ENCODE results near the gene RPS26. TPM values are rescaled to one million over a fixed set of nuclear protein-coding genes. Genes with fewer than 3 reads are reported as not detected.

Gene RPS26
- total RNA-seq, 5 donors from 2014 or later (not counting 1 experiment from before 2014, with no cell fraction given) = 30.3 to 141 (median 49.9) TPM

DNA sequence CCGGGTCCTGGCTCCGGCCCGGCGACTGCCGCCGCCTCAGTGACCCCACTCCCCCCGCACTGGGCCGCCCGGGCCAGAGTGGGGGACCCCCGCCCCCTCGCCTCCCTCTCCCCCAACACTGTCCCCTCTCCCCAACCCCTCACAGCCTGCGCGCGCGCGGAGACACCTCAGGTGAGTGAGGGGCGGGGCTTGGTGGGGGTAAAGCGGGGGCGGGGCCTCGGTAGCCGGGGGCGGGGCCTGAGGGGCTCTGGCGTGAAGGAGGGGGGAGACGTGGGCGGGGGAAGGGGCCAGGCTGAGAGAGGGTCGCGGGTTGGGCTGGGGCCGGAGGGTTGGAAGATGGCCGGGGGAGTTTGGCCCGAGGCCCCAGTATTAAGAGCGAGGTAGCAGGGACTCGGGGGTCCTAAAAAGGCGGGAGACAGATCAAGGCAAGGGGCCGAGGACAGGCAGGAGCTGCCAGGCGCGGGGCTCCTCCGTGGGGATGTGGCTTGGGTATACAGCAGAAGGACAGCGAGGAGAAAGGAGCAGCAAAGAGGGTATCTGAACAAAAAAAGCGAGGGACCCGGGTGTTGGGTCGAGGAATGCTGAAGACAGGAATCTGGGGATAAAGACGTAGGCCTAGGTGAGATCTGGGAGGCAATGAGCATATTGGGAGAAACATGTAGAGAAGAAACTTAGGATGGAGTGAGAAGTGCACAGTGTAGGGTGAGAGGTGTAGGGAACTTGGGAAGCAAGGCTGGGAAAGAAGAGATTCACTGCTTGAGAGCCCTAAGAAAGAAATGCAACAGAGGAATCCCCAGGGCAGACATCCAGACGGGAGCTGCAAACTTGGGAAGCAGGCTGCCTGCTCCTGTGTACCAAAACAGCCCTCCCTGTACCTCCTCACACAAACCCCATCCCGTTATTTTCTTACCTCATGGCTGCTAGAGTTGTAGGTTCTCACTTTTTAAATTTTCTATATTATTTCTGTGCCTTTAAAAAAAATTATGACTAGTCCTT, 33.9 kb upstream of the RPS26 start:
- Histone ChIP-seq H3K27me3 (replicated peaks in 1 of 2; ENCODE audit: control insufficient read depth in 2 of 2, extremely low read depth in 1 of 2, insufficient read depth in 2 of 2, low read length in 1 of 2) (peaks cover 0 to 2% of the 10 kb centered on the region in 2 experiments), H3K36me3 (ENCODE audit: control insufficient read depth in 2 of 2, extremely low read depth in 1 of 2, insufficient read depth in 1 of 2, low read length in 1 of 2) (no peaks in the 10 kb centered on the region), H3K4me3 (ENCODE audit: control insufficient read depth in 1 of 2, extremely low read depth in 1 of 2, low read length in 1 of 2) (peak overlapping the region; percentile 58 to 82), H3K9me3 (no peaks in the 10 kb centered on the region), H3K4me1 (ENCODE audit: control insufficient read depth in 1 of 2, extremely low read depth in 1 of 2, insufficient read depth in 2 of 2, low read length in 2 of 2) (peaks cover 6 to 16% of the 10 kb centered on the region in 2 experiments), H3K27ac (ENCODE audit: low read length) (peak overlapping the region; percentile 45)
- 11% methylated on average over 21 of the region's 44 CpGs for WGBS (ENCODE audit: insufficient coverage)
- ATAC-seq (replicated peaks in 1 of 4) = peak; percentile 83 to 90 (median 86)
- CTCF ChIA-PET = interaction anchor here (0.5 to 1.4 kb wide), 4 partner anchors 26 to 96 kb away, joined by 3 to 6 read pairs (median 4); partner anchors contain the start of genes PA2G4 (in 1 of the 2), PYM1 (in 1 of the 2) and RAB5B (in 1 of the 2)
- H3K4me1 Mint-ChIP-seq = peaks cover 21 to 26% (median 24%) of the 10 kb centered on the region in 3 donors
- no peaks in the 10 kb centered on the region for H3K9me3 Mint-ChIP-seq
- POLR2A ChIA-PET = no interaction called here
- H3K27ac Mint-ChIP-seq = peak overlapping the region; percentile 85 to 92
- DNase-seq = peak; percentile 12 to 79 (median 59)
- no peaks in the 10 kb centered on the region for H3K27me3 Mint-ChIP-seq
- peak overlapping the region; percentile 83 to 90 (median 85) for H3K4me3 Mint-ChIP-seq
- peaks cover 3% of the 10 kb centered on the region for H3K36me3 Mint-ChIP-seq

DNA sequence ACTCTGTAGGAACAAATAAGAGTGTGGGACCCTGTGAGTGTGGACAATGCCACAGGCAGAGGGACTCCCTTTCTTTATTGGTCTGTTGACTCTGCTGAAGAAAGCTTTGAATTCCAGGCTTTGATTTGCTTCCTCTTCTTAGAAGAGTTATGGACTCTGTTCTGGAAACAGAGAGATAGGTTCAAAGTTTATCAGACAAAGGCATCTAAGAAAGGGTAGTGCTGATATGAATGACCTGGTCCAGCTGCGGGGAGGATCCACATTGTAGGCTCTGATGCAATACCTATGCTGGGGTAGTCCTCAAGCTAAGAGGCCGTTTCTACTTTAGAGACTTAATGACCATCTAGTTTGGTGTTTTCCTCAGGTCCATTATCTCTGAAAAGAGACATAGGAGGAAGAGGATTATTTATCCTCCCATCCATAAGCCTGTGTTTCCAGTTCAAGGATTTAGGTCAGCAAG, 31.6 kb upstream of the RPS26 start:
- 100% methylated on average over 1 of the region's 2 CpGs for WGBS (ENCODE audit: insufficient coverage)
- DNase-seq = no peak
- POLR2A ChIA-PET = interaction anchor here in 1 of 2 donors (0.5 kb wide), 1 partner anchor 342 kb away, joined by 5 read pairs; no protein-coding TSS in a partner anchor
- Mint-ChIP-seq H3K4me1 (peaks cover 21 to 24% (median 24%) of the 10 kb centered on the region in 3 donors), H3K27ac (no peak overlapping the region), H3K36me3 (peaks cover 7% of the 10 kb centered on the region), H3K27me3 (no peaks in the 10 kb centered on the region), H3K4me3 (no peak overlapping the region), H3K9me3 (no peaks in the 10 kb centered on the region)
- no peak overlapping the region for H3K4me3 ChIP-seq (ENCODE audit: control insufficient read depth in 1 of 2, extremely low read depth in 1 of 2, low read length in 1 of 2)
- peaks cover 6 to 16% of the 10 kb centered on the region in 2 experiments for H3K4me1 ChIP-seq (ENCODE audit: control insufficient read depth in 1 of 2, extremely low read depth in 1 of 2, insufficient read depth in 2 of 2, low read length in 2 of 2)
- ATAC-seq (replicated peaks in 1 of 4) = no peak
- CTCF ChIA-PET = interaction anchor here (1.0 to 1.4 kb wide), 3 partner anchors 10 to 37 kb away, joined by 3 to 4 read pairs (median 4); no protein-coding TSS in a partner anchor
- no peaks in the 10 kb centered on the region for H3K9me3 ChIP-seq
- H3K36me3 ChIP-seq (ENCODE audit: control insufficient read depth in 2 of 2, extremely low read depth in 1 of 2, insufficient read depth in 1 of 2, low read length in 1 of 2) = no peaks in the 10 kb centered on the region
- no peaks in the 10 kb centered on the region for H3K27me3 ChIP-seq (replicated peaks in 1 of 2; ENCODE audit: control insufficient read depth in 2 of 2, extremely low read depth in 1 of 2, insufficient read depth in 2 of 2, low read length in 1 of 2)
- no peak overlapping the region for H3K27ac ChIP-seq (ENCODE audit: low read length)

DNA sequence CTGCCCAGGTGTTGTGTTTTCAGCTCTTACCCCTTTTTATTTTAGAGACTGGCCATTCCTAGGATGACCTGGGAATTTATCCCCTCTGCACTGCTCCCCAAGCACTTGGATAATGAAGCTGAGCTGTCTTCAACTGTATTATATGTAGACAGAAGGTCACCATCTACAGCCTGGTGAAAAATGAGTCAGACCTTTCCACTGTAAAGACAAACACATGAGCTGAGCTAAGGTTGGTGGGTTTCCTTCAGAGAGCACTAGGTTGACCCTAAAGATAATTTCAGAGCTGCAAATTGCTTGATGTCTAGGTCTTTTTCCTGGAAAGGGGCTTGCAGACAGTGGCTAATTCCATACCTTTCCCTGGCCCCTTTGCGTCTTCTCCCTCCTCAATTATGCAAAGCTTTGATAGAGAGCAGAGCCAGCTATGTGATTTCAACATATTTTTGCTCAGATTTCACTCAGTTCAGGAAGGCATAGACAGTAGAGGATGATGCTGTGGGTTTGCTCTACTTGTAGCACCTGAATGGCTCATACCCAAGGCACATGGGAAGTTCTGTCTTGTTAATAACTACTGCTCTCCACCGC, 30.1 kb upstream of the RPS26 start:
- DNase-seq = no peak
- Histone ChIP-seq H3K4me3 (ENCODE audit: control insufficient read depth in 1 of 2, extremely low read depth in 1 of 2, low read length in 1 of 2) (no peak overlapping the region), H3K27me3 (replicated peaks in 1 of 2; ENCODE audit: control insufficient read depth in 2 of 2, extremely low read depth in 1 of 2, insufficient read depth in 2 of 2, low read length in 1 of 2) (no peaks in the 10 kb centered on the region), H3K27ac (ENCODE audit: low read length) (no peak overlapping the region), H3K4me1 (ENCODE audit: control insufficient read depth in 1 of 2, extremely low read depth in 1 of 2, insufficient read depth in 2 of 2, low read length in 2 of 2) (peaks cover 6 to 12% of the 10 kb centered on the region in 2 experiments), H3K9me3 (no peaks in the 10 kb centered on the region), H3K36me3 (ENCODE audit: control insufficient read depth in 2 of 2, extremely low read depth in 1 of 2, insufficient read depth in 1 of 2, low read length in 1 of 2) (no peaks in the 10 kb centered on the region)
- ChIA-PET CTCF (interaction anchor here (1.0 to 1.4 kb wide), 2 partner anchors 9 to 16 kb away, joined by 3 read pairs; no protein-coding TSS in a partner anchor), POLR2A (interaction anchor here in 1 of 2 donors (0.6 kb wide), 1 partner anchor 1711 kb away, joined by 6 read pairs; no protein-coding TSS in a partner anchor)
- no peak for ATAC-seq (replicated peaks in 1 of 4)
- peaks cover 16 to 18% (median 16%) of the 10 kb centered on the region in 3 donors for H3K4me1 Mint-ChIP-seq
- H3K36me3 Mint-ChIP-seq = peaks cover 7% of the 10 kb centered on the region
- no peaks in the 10 kb centered on the region for H3K27me3 Mint-ChIP-seq
- H3K4me3 Mint-ChIP-seq = no peak overlapping the region
- H3K27ac Mint-ChIP-seq = no peak overlapping the region
- WGBS (ENCODE audit: insufficient coverage) = no CpG with 5 or more reads among the region's 2 CpGs
- no peaks in the 10 kb centered on the region for H3K9me3 Mint-ChIP-seq

- 100% methylated on average over 2 of the region's 5 CpGs for WGBS (ENCODE audit: insufficient coverage)
- Mint-ChIP-seq H3K4me3 (no peak overlapping the region), H3K4me1 (peaks cover 5 to 6% (median 6%) of the 10 kb centered on the region in 3 donors), H3K27me3 (no peaks in the 10 kb centered on the region), H3K9me3 (no peaks in the 10 kb centered on the region), H3K36me3 (peaks cover 7% of the 10 kb centered on the region), H3K27ac (no peak overlapping the region)
- no peak overlapping the region for H3K27ac ChIP-seq (ENCODE audit: low read length)
- ATAC-seq (replicated peaks in 1 of 4) (no peak), DNase-seq (no peak)
- H3K9me3 ChIP-seq = no peaks in the 10 kb centered on the region
- H3K4me3 ChIP-seq (ENCODE audit: control insufficient read depth in 1 of 2, extremely low read depth in 1 of 2, low read length in 1 of 2) = no peak overlapping the region
- POLR2A ChIA-PET = no interaction called here
- H3K4me1 ChIP-seq (ENCODE audit: control insufficient read depth in 1 of 2, extremely low read depth in 1 of 2, insufficient read depth in 2 of 2, low read length in 2 of 2) = no peaks in the 10 kb centered on the region
- CTCF ChIA-PET = interaction anchor here in 1 of 2 donors (0.6 kb wide), 1 partner anchor 383 kb away, joined by 4 read pairs; no protein-coding TSS in a partner anchor
- H3K36me3 ChIP-seq (ENCODE audit: control insufficient read depth in 2 of 2, extremely low read depth in 1 of 2, insufficient read depth in 1 of 2, low read length in 1 of 2) = no peaks in the 10 kb centered on the region
- no peaks in the 10 kb centered on the region for H3K27me3 ChIP-seq (replicated peaks in 1 of 2; ENCODE audit: control insufficient read depth in 2 of 2, extremely low read depth in 1 of 2, insufficient read depth in 2 of 2, low read length in 1 of 2)
These were observed 28.2 kb upstream of the RPS26 start for GRCh38 chr12:56013482-56013881.

- H3K9me3 Mint-ChIP-seq = no peaks in the 10 kb centered on the region
- no peak overlapping the region for H3K4me3 Mint-ChIP-seq
- ChIA-PET CTCF (interaction anchor here (0.7 to 0.8 kb wide), 2 partner anchors 18 kb away, joined by 3 read pairs; no protein-coding TSS in a partner anchor), POLR2A (no interaction called here)
- peaks cover under 1 to 2% (median under 1%) of the 10 kb centered on the region in 3 donors for H3K4me1 Mint-ChIP-seq
- no peak for DNase-seq
- H3K36me3 ChIP-seq (ENCODE audit: control insufficient read depth in 2 of 2, extremely low read depth in 1 of 2, insufficient read depth in 1 of 2, low read length in 1 of 2) = no peaks in the 10 kb centered on the region
- no peaks in the 10 kb centered on the region for H3K27me3 ChIP-seq (replicated peaks in 1 of 2; ENCODE audit: control insufficient read depth in 2 of 2, extremely low read depth in 1 of 2, insufficient read depth in 2 of 2, low read length in 1 of 2)
- ATAC-seq (replicated peaks in 1 of 4) = no peak
- H3K36me3 Mint-ChIP-seq = peaks cover 7% of the 10 kb centered on the region
- no peak overlapping the region for H3K27ac Mint-ChIP-seq
- WGBS (ENCODE audit: insufficient coverage) = 38% methylated on average over 1 of the region's 2 CpGs
- H3K4me1 ChIP-seq (ENCODE audit: control insufficient read depth in 1 of 2, extremely low read depth in 1 of 2, insufficient read depth in 2 of 2, low read length in 2 of 2) = no peaks in the 10 kb centered on the region
- H3K9me3 ChIP-seq = no peaks in the 10 kb centered on the region
- H3K27me3 Mint-ChIP-seq = no peaks in the 10 kb centered on the region
- H3K27ac ChIP-seq (ENCODE audit: low read length) = no peak overlapping the region
- H3K4me3 ChIP-seq (ENCODE audit: control insufficient read depth in 1 of 2, extremely low read depth in 1 of 2, low read length in 1 of 2) = no peak overlapping the region
These were observed 27.5 kb upstream of the RPS26 start for GRCh38 chr12:56014205-56014604.

DNA sequence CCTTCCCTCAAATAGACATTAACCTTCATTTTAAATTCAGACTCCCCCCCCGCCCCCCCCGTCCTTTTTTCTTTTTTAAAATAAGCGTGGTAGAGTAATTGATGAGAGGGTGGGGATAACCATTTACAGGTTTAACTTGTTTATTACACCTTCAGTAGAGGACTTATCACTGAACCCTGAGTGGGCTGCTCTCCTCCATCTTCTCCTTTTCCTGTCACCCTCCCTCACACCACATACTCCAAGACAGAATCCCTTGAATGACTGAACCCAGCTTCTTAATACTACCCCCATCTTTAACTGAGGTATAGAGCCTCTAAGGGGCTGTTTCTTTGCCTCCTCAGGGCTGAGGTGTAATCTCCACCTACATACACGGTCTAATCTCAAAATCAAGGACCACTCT, 24.5 kb upstream of the RPS26 start:
- ChIA-PET CTCF (no interaction called here), POLR2A (no interaction called here)
- Histone ChIP-seq H3K4me1 (ENCODE audit: control insufficient read depth in 1 of 2, extremely low read depth in 1 of 2, insufficient read depth in 2 of 2, low read length in 2 of 2) (peaks cover 11 to 20% of the 10 kb centered on the region in 2 experiments), H3K9me3 (no peaks in the 10 kb centered on the region), H3K4me3 (ENCODE audit: control insufficient read depth in 1 of 2, extremely low read depth in 1 of 2, low read length in 1 of 2) (no peak overlapping the region), H3K27ac (ENCODE audit: low read length) (no peak overlapping the region), H3K27me3 (replicated peaks in 1 of 2; ENCODE audit: control insufficient read depth in 2 of 2, extremely low read depth in 1 of 2, insufficient read depth in 2 of 2, low read length in 1 of 2) (no peaks in the 10 kb centered on the region), H3K36me3 (ENCODE audit: control insufficient read depth in 2 of 2, extremely low read depth in 1 of 2, insufficient read depth in 1 of 2, low read length in 1 of 2) (no peaks in the 10 kb centered on the region)
- no CpG with 5 or more reads among the region's 4 CpGs for WGBS (ENCODE audit: insufficient coverage)
- Mint-ChIP-seq H3K27me3 (no peaks in the 10 kb centered on the region), H3K9me3 (no peaks in the 10 kb centered on the region), H3K4me1 (peaks cover 16 to 23% (median 17%) of the 10 kb centered on the region in 3 donors), H3K36me3 (peaks cover 3% of the 10 kb centered on the region), H3K27ac (no peak overlapping the region), H3K4me3 (no peak overlapping the region)
- ATAC-seq (replicated peaks in 1 of 4) (no peak), DNase-seq (no peak)

Measured in T-cell (primary cell).